Nephron (organoid): ENCODE measurements around the gene RABGAP1.
A peak's percentile ranks its signal among the peaks of the same experiment; 100 is the strongest.

Experiments used
- H3K27ac Mint-ChIP-seq, 3 experiments: 2 replicates each; pipeline ENCODE4 v1.8.0; 2020; ENCODE audit warnings: mixed read lengths in 3 of 3, mild to moderate bottlenecking in 2 of 3, moderate library complexity in 1 of 3
- H3K27me3 Mint-ChIP-seq: 2 replicates; pipeline ENCODE4 v1.8.0; 2021; ENCODE audit warnings: low read depth, mild to moderate bottlenecking, moderate library complexity, mixed read lengths
- H3K36me3 Mint-ChIP-seq: 2 replicates; pipeline ENCODE4 v1.8.0; 2020; ENCODE audit warnings: low read depth, mixed read lengths
- H3K4me1 Mint-ChIP-seq: 2 replicates; pipeline ENCODE4 v1.8.0; 2020; ENCODE audit warnings: mixed read lengths
- H3K4me3 Mint-ChIP-seq, 3 experiments: 2 replicates each; pipeline ENCODE4 v1.8.0; 2020; ENCODE audit warnings: mild to moderate bottlenecking in 3 of 3, mixed read lengths in 3 of 3, moderate library complexity in 2 of 3
- H3K9me3 Mint-ChIP-seq: 2 replicates; pipeline ENCODE4 v1.8.0; 2020; ENCODE audit warnings: mixed read lengths
- TF ChIP-seq, protein P1 (sequence below), 3 experiments: fragments of 200-600 bp; sonication (generic); IDR thresholded peaks; one replicate each; pipeline ENCODE4 v1.5.0; 2021; ENCODE audit warnings: antibody characterized with exemption in 3 of 3; ENCODE audit not compliant: unreplicated experiment in 3 of 3

RABGAP1 gene

DNA sequence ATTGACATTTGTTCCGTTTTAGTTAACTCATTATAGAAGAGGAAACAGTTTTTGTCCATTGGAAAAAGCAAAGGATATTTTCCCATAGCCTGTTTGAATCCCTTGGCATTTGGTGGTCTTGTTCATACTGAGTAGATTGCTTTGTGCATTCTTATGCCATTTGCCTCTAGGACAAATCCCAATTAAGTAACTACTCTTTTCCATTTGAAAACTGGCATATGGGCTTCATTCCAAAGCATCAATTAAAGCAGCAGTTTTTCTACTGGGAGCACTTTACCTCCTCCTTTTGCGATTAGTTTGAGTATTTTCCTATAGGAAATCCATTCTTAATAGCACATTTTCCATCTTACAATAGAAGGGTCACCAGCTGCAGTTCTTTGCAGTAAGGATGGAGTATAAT, 123.9 kb downstream of the RABGAP1 start:
- H3K4me3 Mint-ChIP-seq: no peak overlapping the region
- H3K4me1 Mint-ChIP-seq: peaks cover 20% of the 10 kb centered on the region
- H3K27me3 Mint-ChIP-seq: no peaks in the 10 kb centered on the region
- peaks cover 48% of the 10 kb centered on the region for H3K36me3 Mint-ChIP-seq
- no peaks in the 10 kb centered on the region for H3K9me3 Mint-ChIP-seq
- H3K27ac Mint-ChIP-seq: no peak overlapping the region
- TF ChIP-seq, protein P1, sequence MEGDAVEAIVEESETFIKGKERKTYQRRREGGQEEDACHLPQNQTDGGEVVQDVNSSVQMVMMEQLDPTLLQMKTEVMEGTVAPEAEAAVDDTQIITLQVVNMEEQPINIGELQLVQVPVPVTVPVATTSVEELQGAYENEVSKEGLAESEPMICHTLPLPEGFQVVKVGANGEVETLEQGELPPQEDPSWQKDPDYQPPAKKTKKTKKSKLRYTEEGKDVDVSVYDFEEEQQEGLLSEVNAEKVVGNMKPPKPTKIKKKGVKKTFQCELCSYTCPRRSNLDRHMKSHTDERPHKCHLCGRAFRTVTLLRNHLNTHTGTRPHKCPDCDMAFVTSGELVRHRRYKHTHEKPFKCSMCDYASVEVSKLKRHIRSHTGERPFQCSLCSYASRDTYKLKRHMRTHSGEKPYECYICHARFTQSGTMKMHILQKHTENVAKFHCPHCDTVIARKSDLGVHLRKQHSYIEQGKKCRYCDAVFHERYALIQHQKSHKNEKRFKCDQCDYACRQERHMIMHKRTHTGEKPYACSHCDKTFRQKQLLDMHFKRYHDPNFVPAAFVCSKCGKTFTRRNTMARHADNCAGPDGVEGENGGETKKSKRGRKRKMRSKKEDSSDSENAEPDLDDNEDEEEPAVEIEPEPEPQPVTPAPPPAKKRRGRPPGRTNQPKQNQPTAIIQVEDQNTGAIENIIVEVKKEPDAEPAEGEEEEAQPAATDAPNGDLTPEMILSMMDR (IDR thresholded peaks at IDR 0.05; ENCODE audit: unreplicated experiment in 3 of 3): no peak

- Mint-ChIP-seq H3K4me3 (no peak overlapping the region), H3K27ac (no peak overlapping the region), H3K27me3 (no peaks in the 10 kb centered on the region), H3K9me3 (no peaks in the 10 kb centered on the region), H3K4me1 (peaks cover 20% of the 10 kb centered on the region), H3K36me3 (peaks cover 47% of the 10 kb centered on the region)
- TF ChIP-seq, protein P1 (IDR thresholded peaks at IDR 0.05; ENCODE audit: unreplicated experiment in 3 of 3): no peak
Observed at GRCh38 chr9:123065196-123065595, 124.4 kb downstream of the RABGAP1 start.

DNA sequence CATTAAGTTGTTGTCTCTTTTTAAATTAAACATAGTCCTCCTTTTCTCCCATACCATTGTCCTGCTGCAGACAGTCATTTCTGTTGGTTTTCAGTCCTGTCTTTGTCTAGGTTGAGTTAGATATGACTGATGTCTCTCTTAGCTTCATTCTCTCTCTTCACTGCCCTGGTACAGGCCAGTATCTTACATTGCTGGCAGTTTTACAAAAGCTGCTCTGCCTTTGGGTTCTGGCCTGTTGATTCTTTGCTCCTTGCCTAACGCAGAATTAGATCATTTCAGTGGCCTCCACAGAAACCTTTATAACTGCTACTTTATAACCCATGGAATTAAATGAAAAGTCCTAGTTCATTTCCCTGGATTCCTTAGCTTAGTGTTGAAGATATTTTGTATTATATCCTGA, 126.3 kb downstream of the RABGAP1 start:
- Mint-ChIP-seq H3K27ac (no peak overlapping the region), H3K27me3 (no peaks in the 10 kb centered on the region), H3K9me3 (no peaks in the 10 kb centered on the region), H3K36me3 (peaks cover 52% of the 10 kb centered on the region), H3K4me3 (no peak overlapping the region), H3K4me1 (peaks cover 20% of the 10 kb centered on the region)
- TF ChIP-seq, protein P1 (IDR thresholded peaks at IDR 0.05; ENCODE audit: unreplicated experiment in 3 of 3): no peak

DNA sequence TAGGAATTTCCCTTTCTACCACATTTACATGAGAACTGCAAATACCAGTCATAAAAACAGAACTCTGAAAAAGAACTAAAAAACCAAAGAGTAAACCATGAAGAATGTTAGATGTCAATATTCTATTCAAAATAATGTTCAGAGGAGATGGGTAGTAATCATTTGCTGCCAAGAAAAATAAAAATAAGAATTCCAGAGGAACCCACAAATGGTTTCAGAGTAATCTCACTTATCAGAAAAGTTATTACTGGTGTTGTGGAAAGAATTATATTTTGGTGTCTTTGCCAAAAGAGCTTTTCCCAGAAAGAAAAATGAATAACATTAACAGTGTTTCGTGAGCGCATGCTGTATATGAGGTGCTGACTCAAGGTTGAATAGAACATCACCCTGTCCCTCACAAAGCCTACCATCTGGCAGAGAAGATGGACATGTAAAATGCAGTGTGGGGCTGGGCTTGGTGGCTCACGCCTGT, 128.2 kb downstream of the RABGAP1 start:
- peaks cover 54% of the 10 kb centered on the region for H3K36me3 Mint-ChIP-seq
- peaks cover 28% of the 10 kb centered on the region for H3K4me1 Mint-ChIP-seq
- no peaks in the 10 kb centered on the region for H3K9me3 Mint-ChIP-seq
- no peaks in the 10 kb centered on the region for H3K27me3 Mint-ChIP-seq
- no peak overlapping the region for H3K4me3 Mint-ChIP-seq
- peak overlapping the region in 2 of 3 experiments; percentile 24 to 54 for H3K27ac Mint-ChIP-seq
- TF ChIP-seq, protein P1 (IDR thresholded peaks at IDR 0.05; ENCODE audit: unreplicated experiment in 3 of 3): no peak

DNA sequence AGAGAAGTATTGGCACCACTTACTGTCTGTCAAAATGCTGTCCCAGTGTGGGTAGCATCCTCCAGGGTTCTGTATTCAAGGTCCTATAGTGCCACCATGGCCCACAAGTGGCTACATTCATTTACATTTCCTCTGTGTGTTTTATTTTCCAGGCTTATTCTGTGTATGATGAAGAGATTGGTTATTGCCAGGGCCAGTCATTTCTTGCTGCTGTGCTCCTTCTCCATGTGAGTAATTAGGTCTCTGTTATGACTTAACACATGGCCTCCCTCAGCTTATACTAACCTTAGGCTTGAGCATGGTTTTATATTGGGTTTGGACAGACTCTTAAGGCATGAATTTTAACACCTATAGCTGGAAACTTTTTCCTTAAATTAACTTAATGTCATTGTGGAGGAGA, 129.4 kb downstream of the RABGAP1 start:
- H3K4me1 Mint-ChIP-seq: peaks cover 34% of the 10 kb centered on the region
- no peak overlapping the region for H3K4me3 Mint-ChIP-seq
- no peaks in the 10 kb centered on the region for H3K27me3 Mint-ChIP-seq
- no peak overlapping the region for H3K27ac Mint-ChIP-seq
- H3K9me3 Mint-ChIP-seq: no peaks in the 10 kb centered on the region
- TF ChIP-seq, protein P1 (IDR thresholded peaks at IDR 0.05; ENCODE audit: unreplicated experiment in 3 of 3): no peak
- H3K36me3 Mint-ChIP-seq: peaks cover 54% of the 10 kb centered on the region

- Mint-ChIP-seq H3K36me3 (peaks cover 39% of the 10 kb centered on the region), H3K4me1 (peaks cover 34% of the 10 kb centered on the region), H3K27ac (peak overlapping the region in 1 of 3 experiments; percentile 4), H3K4me3 (no peak overlapping the region), H3K9me3 (no peaks in the 10 kb centered on the region), H3K27me3 (no peaks in the 10 kb centered on the region)
- TF ChIP-seq, protein P1 (IDR thresholded peaks at IDR 0.05; ENCODE audit: unreplicated experiment in 3 of 3): no peak
Observed at GRCh38 chr9:123072407-123072995, 131.7 kb downstream of the RABGAP1 start.
